ENCODE results near the gene MAP3K14.
A peak's percentile ranks its signal among the peaks of the same experiment; 100 is the strongest.
"Not testable (repeated sequence)": the region's sequence is repeated elsewhere in the genome, so short reads cannot be mapped to it uniquely, and the experiment has no call there.

The MAP3K14 gene

GRCh38 chr17:45302220-45302619 lies 14.6 kb downstream of the MAP3K14 start:
- DNase-seq (ENCODE audit: low read depth in 2 of 2): not testable (repeated sequence)

- DNase-seq (ENCODE audit: low read depth in 2 of 2): no peak
Measured at GRCh38 chr17:45301674-45302073, 15.1 kb downstream of the MAP3K14 start.

GRCh38 chr17:45300060-45300751 lies 16.6 kb downstream of the MAP3K14 start:
- DNase-seq (ENCODE audit: low read depth in 2 of 2): no peak

- DNase-seq (ENCODE audit: low read depth in 2 of 2): no peak
Measured at GRCh38 chr17:45299361-45299760, 17.5 kb downstream of the MAP3K14 start.

GRCh38 chr17:45298546-45299285 lies 18.1 kb downstream of the MAP3K14 start:
- no peak for DNase-seq (ENCODE audit: low read depth in 2 of 2)

- DNase-seq (ENCODE audit: low read depth in 2 of 2): no peak
Measured at GRCh38 chr17:45296833-45297124, 20.0 kb downstream of the MAP3K14 start.

- no peak for DNase-seq (ENCODE audit: low read depth in 2 of 2)
Measured at GRCh38 chr17:45296003-45296832, 20.6 kb downstream of the MAP3K14 start.

- no peak for DNase-seq (ENCODE audit: low read depth in 2 of 2)
Measured at GRCh38 chr17:45294506-45294905, 22.3 kb downstream of the MAP3K14 start.

- no peak for DNase-seq (ENCODE audit: low read depth in 2 of 2)
Measured at GRCh38 chr17:45293413-45294211, 23.2 kb downstream of the MAP3K14 start.

GRCh38 chr17:45292696-45293412 lies 24.0 kb downstream of the MAP3K14 start:
- DNase-seq (ENCODE audit: low read depth in 2 of 2): no peak

- DNase-seq (ENCODE audit: low read depth in 2 of 2): no peak
Measured at GRCh38 chr17:45291171-45291805, 25.5 kb downstream of the MAP3K14 start.

- DNase-seq (ENCODE audit: low read depth in 2 of 2): no peak
Measured at GRCh38 chr17:45290269-45290765, 26.5 kb downstream of the MAP3K14 start.

- no peak for DNase-seq (ENCODE audit: low read depth in 2 of 2)
Measured at GRCh38 chr17:45289301-45290268, 27.2 kb downstream of the MAP3K14 start.

- DNase-seq (ENCODE audit: low read depth in 2 of 2): no peak
Measured at GRCh38 chr17:45288825-45289224, 28.0 kb downstream of the MAP3K14 start.

- no peak for DNase-seq (ENCODE audit: low read depth in 2 of 2)
Measured at GRCh38 chr17:45287526-45288500, 29.0 kb downstream of the MAP3K14 start.

- no peak for DNase-seq (ENCODE audit: low read depth in 2 of 2)
Measured at GRCh38 chr17:45286286-45286685, 30.5 kb downstream of the MAP3K14 start.

GRCh38 chr17:45284176-45285140 lies 32.4 kb downstream of the MAP3K14 start:
- peak in 1 of 2 donors; percentile 35 for DNase-seq (ENCODE audit: low read depth in 2 of 2)
